GM10847 (cell line): ENCODE results near the gene SPTBN5.

Source experiments
- POLR2A ChIP-seq: IDR thresholded peaks from 2 replicates; pipeline ENCODE4 v1.6.1; 2011; ENCODE audit not compliant: insufficient read length; ENCODE audit errors: extremely low read depth

Gene SPTBN5

DNA sequence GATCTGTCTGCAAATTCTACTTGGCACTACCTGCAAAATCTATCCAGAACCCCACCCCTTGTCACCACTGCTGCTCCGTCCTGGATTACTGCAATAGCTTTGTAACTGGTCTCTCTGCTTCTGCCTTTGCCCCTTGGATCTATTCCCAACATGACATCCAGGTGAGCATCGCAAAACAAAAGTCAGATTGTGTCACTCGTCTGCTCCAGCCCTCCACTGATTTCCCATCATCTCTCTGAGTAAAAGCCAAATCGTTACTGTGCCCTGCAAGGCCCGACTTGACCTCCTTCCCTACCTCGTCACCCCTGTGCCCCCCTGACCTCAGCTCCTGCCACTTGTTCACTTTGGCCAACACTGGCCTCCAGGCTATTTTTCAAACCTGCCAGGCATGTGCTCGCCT, 9.4 kb downstream of the SPTBN5 start:
- no peak for TF ChIP-seq POLR2A

GRCh38 chr15:41883484-41883825, 10.4 kb downstream of the SPTBN5 start:
- TF ChIP-seq POLR2A, result no peak

DNA sequence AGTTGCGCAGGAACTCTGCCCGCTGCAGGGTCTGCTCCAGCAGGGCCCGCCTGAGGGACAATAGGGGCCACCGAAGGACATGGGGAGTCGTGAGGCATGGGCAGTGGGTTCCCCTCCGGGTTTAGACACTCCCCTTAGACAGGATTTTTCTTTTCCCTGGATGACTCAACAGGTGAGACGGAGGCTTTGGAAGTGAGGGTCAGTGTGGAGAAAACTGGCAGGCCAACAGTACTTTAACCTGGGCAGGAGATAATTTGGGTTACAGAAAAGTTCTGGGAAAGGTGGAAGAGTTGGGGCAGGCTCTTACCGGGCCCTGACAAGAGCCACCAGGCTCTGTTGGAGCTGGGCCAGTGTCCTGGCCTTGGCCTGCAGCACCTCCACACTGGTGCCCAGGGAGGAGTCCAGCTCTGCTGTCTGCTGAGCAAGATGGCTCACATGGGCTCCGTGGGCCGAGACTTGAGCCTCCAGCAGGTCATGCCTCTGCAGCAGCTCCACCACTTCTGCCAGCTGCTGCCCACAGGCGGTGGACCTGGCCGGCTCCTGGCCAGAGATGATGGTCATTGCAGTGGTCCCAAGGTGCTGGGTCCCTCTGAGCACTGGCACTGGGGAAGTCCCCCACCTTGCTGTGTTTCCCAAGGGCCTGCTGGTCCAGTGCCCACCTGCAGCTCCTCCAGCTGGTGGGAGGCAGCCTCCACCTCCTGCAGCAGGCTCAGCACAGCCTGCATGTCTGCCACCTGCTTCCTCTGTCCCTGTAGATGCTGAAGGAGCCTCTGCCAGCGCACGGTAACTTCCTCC, 11.0 kb downstream of the SPTBN5 start:
- no peak for TF ChIP-seq POLR2A

DNA sequence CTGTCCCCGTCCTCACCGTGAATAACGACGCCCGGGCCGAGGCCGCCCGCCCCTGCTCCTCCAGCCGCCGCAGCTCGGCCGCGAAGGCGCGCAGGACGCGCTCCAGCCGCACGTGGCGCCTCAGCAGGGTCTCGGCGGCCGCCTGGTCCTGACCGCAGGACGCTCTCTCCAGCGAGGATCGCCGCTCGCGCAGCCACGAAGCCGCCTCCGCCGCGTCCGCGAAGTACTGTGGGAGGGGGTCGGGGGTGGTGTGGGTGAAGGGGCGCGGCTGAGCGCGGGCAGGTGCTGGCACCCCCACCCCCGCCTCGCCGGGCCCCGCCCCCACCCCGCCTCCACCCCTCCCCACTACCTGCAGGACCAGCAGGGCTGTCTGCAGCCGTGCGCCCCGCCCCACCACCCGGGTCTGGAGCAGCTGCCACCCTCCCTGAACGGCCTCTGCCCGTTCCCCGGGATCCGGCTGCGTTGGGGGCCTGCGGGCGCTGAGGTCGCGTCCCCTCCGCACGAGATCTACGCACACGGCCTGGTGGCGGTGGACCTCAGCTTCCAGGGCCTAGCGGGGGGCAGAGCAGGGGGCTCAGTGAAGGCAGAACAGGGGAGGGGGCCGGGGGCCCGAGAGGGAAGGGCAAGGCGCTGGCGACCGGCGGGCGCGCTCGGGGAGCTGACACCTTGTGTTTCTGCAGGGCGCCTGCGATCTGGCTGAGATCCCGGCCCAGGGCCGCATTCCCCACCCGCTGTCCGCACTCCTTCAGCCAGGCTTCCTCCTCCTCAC, 11.7 kb downstream of the SPTBN5 start:
- no peak for TF ChIP-seq POLR2A

DNA sequence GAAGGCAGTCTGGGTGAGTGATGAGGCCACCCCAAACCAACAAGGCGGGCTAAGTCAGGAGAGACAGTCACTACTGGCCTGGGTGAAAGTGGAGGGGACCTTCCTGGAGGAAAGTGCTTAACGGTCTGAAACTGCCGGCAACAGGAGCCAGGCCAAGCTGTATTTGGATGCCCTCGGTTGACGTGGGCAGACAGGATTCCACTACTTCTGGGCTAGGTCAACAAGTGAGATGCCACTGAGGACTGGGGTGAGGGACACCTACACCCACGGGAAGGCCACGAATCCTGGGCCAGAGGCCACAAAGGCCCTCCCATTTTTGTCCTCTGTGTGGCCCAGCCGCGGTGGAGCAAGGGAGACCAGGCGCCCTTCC, 12.3 kb downstream of the SPTBN5 start:
- TF ChIP-seq POLR2A, result no peak

DNA sequence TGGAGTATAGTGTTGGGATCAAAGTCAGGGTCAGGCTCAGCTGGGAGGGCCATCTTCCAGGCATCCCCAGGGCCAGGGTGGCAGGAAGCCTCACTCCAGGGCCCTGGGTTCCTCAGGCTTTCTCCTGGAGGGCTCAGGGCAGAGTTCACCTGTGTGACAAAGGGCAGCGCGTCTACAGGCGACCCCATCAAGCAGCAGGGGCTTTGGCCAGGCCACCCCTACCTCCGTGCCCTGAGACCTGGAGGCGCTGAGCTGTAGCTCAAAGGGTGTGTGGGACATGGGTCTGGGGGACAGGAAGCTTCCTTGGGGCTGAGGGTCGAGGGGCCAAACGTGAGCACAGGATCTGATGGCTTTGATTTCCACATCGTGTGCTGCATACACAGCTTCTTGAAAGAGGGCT, 12.8 kb downstream of the SPTBN5 start:
- no peak for TF ChIP-seq POLR2A

GRCh38 chr15:41880156-41880877, 13.5 kb downstream of the SPTBN5 start:
- TF ChIP-seq POLR2A, result no peak

DNA sequence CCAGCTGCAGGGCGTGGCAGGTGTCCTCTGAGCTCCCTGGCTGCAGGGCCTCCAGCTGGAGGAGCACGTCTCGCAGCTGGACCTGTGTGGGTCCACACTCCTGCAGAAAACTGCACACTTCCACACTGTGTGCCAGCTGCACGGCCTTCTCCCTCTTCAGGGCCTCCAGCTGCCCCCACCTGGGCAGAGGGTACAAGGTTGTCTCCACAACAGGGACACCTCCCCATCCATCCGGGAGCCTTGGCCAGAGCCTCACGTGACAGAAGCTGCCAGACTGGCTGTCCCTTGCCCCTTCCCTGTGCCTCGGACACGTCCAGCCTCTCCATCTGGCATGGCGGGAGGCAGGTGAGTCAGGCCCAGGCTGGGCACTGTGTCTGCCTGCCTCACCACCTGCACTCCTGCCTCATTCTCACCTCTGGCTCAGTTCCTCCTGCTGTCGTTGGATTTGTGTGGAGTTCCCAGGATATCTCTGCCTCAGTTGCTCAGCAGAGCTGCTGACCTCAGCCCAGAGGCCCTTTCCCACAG, 14.5 kb downstream of the SPTBN5 start:
- TF ChIP-seq POLR2A, result no peak

DNA sequence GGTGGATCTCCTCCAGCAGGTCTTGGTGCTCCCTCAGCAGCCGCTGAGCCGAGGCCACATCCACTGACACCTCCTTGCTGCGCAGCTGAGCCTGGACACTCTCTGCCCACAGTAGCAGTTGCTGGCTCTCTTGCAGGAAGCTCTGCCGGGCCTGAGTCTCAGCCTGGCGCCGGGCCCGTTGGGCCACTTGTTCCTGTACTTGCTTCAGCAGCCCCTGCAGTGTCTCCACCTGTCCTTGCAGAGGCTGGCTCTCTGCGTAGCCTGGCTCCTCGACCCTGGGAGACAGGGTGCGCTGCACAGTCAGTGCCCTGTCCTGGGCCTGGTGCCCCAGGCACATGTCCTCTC, 15.5 kb downstream of the SPTBN5 start:
- no peak for TF ChIP-seq POLR2A

DNA sequence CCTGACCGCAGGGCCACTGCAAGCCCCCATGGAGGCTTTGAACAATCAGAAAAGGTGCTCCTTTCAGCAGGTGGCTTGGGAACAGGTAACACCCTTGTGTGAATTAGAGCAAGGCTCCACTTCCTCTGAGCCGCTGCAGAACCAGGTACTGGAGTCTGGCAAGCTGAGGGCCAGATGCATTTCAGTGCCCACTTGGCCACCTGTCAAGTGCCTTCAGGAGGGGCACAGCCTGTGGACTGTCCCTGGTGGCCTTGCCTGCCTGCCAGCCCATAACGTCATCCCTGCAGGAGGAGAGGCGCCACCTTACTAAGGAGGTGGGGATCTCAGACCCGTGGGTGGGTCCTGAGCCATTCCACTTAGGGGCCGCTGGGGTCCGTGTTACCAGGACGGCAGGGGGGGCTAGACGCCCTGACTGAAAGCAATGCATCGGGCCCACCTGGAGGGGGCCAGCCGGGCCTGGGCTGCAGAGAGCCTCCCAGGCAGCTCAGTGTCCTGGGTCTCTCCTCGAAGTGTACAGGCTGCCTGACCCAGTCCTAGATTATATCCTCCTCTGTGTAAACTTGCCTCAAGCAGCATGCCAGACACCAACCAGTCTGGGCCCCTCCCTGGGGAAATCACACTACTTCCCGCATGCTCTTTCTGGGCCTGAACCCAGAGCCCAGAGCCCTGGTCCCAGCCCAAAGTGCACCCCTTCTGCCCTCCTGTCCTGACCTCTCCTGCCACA, 16.1 kb downstream of the SPTBN5 start:
- TF ChIP-seq POLR2A, result no peak

- TF ChIP-seq POLR2A, result no peak
These were observed 17.2 kb downstream of the SPTBN5 start for GRCh38 chr15:41876689-41877088.

DNA sequence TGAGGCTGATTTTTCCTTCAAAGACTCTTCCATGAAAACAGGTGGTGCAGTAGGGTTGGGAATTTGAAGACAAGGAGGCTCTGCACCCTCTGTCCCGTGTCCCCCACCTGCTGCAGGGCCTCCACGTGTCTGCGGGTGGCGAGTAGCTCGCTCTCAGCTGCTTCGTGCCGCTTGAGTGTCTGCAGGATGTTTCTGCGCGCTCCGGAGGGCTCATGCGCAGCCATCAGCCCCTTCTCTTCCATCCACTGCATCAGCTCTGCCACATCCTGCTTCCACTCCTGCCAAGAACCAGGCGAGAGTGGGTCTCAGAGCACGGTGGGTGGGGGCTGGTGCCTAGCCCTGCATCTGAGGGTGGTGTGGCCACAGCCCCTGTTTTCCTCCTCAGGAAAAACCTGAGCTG, 17.8 kb downstream of the SPTBN5 start:
- no peak for TF ChIP-seq POLR2A

- TF ChIP-seq POLR2A, result no peak
These were observed 19.1 kb downstream of the SPTBN5 start for GRCh38 chr15:41874736-41875135.

GRCh38 chr15:41873711-41874110, 20.1 kb downstream of the SPTBN5 start:
- TF ChIP-seq POLR2A, result no peak

- TF ChIP-seq POLR2A, result no peak
These were observed 21.6 kb downstream of the SPTBN5 start for GRCh38 chr15:41872166-41872747.
